Gastrocnemius medialis (tissue), 4 donors: ENCODE measurements around the gene GJB5. TPM values are rescaled to one million over a fixed set of nuclear protein-coding genes. Genes with fewer than 3 reads are reported as not detected.

Experiments used
- ATAC-seq, 2 donors: fragments of 150-250 bp; one replicate each; pipeline ENCODE4 v1.9.1; 2016
- DNase-seq, 2 donors: peaks; one replicate each; pipeline ENCODE4 v3.0.0-alpha.2; 2019
- H3K27ac ChIP-seq, 4 donors: fragments of 200-600 bp; sonication (generic); 1 replicate in 1 of 4; 2 replicates in 3 of 4; pipeline ENCODE4 v1.5.1; 2016 to 2018; ENCODE audit warnings: mild to moderate bottlenecking in 2 of 4, moderate library complexity in 1 of 4
- H3K27me3 ChIP-seq, 3 donors: fragments of 200-600 bp; sonication (generic) in 2 of 3; 1 replicate in 1 of 3; 2 replicates in 2 of 3; pipeline versions ENCODE4 v1.5.1 to v1.6.0; 2016 to 2019; ENCODE audit warnings: mild to moderate bottlenecking in 1 of 3, moderate library complexity in 1 of 3
- H3K36me3 ChIP-seq, 2 donors: fragments of 200-600 bp; sonication (generic) in 1 of 2; one replicate each; pipeline ENCODE4 v1.5.1; 2017 to 2018
- H3K4me1 ChIP-seq, 2 donors: fragments of 200-600 bp; sonication (generic) in 1 of 2; one replicate each; pipeline ENCODE4 v1.5.1; 2016 to 2017; ENCODE audit warnings: mild to moderate bottlenecking in 2 of 2
- H3K4me3 ChIP-seq, 4 donors: fragments of 200-600 bp; sonication (generic) in 3 of 4; 1 replicate in 1 of 4; 2 replicates in 3 of 4; pipeline ENCODE4 v1.5.1; 2016 to 2019; ENCODE audit warnings: mild to moderate bottlenecking in 2 of 4
- H3K9me3 ChIP-seq, 3 donors: fragments of 200-600 bp; sonication (generic) in 2 of 3; 1 replicate in 1 of 3; 2 replicates in 2 of 3; pipeline ENCODE4 v1.5.1; 2016 to 2019
- POLR2A ChIP-seq, 2 donors: fragments of 450-650 bp; IDR thresholded peaks; one replicate each; pipeline ENCODE4 v1.6.1; 2017; ENCODE audit warnings: antibody characterized with exemption in 2 of 2, mild to moderate bottlenecking in 2 of 2, moderate library complexity in 2 of 2
- in situ Hi-C, 4 donors: fragments of 200-750 bp; cut with MboI; loops; one replicate each; pipeline versions ENCODE4 v1.15.0 to v1.8.0; 2017; ENCODE audit warnings: low sequenced_read_pairs in 4 of 4
- intact Hi-C: fragments of 100-400 bp; cut with DNase I; formaldehyde crosslinking; loops from one replicate; pipeline ENCODE4 v1.15.1; 2023; ENCODE audit warnings: low total_unique reads
- total RNA-seq, 4 donors: library from RNA; depleted of rRNA; stranded (reverse); fragments of >200 nt; gene quantifications; one replicate each; pipeline versions ENCODE4 v1.1.0 to v1.2.3, GENCODE V29; 2016
- TF ChIP-seq, protein P1 (sequence below), 5 experiments: fragments of 450-650 bp in 3 of 5; fragments of 200-600 bp in 2 of 5; sonication (generic) in 2 of 5; IDR thresholded peaks in 4 of 5; conservative IDR thresholded peaks in 1 of 5; 1 replicate in 4 of 5; 2 replicates in 1 of 5; pipeline ENCODE4 v1.5.1; 2016 to 2019; ENCODE audit warnings: antibody characterized with exemption in 5 of 5, mild to moderate bottlenecking in 3 of 5, moderate library complexity in 3 of 5

Gene GJB5
- total RNA-seq, 4 donors from 2014 or later = not detected

DNA sequence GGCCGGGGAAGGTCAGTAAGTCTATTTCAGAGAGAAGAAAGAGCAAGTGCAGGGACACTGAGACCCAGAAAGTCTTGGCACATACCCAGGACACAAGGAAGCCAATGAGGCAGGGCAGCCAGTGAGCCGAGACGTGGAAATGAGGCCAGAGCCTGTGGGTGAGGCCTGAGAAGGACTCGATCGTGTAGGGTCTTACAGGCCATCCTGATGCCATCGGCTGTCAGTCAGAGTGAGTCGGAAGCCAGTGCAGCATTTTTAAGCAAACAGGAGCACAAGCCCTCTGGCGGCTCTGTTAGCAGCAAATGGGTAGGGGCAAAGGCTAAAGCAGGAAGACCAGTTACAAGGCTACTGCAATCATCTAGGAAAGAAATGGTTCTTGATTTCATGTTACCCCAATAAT is 20.1 kb downstream of the GJB5 start:
- no peak overlapping the region for H3K4me3 ChIP-seq

DNA sequence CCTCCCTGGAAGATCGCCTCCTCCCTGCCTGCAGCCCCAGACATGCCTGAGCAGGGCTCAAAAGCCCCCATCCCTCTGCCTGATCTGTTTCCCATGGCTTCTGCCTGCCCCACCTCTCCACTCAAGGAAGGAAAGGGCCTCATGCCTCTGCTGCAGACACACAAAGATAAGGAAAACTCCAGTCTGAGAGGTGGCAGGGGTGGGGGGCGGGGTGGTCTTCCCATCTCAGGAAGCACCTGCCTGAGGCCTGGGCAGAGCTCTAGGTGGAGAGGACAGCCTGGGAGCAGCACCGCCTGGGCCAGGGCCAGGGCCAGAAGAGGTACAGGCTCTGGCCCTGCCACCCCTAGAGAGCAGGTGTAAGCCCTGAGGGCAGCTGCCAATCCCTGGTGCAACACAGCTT is 22.1 kb downstream of the GJB5 start:
- H3K4me3 ChIP-seq = no peak overlapping the region
- intact Hi-C loops = no loop called here
- no peaks in the 10 kb centered on the region for H3K36me3 ChIP-seq
- H3K4me1 ChIP-seq = peaks cover 0 to 7% of the 10 kb centered on the region in 2 donors
- TF ChIP-seq, protein P1, sequence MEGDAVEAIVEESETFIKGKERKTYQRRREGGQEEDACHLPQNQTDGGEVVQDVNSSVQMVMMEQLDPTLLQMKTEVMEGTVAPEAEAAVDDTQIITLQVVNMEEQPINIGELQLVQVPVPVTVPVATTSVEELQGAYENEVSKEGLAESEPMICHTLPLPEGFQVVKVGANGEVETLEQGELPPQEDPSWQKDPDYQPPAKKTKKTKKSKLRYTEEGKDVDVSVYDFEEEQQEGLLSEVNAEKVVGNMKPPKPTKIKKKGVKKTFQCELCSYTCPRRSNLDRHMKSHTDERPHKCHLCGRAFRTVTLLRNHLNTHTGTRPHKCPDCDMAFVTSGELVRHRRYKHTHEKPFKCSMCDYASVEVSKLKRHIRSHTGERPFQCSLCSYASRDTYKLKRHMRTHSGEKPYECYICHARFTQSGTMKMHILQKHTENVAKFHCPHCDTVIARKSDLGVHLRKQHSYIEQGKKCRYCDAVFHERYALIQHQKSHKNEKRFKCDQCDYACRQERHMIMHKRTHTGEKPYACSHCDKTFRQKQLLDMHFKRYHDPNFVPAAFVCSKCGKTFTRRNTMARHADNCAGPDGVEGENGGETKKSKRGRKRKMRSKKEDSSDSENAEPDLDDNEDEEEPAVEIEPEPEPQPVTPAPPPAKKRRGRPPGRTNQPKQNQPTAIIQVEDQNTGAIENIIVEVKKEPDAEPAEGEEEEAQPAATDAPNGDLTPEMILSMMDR (IDR thresholded peaks at IDR 0.05 in 4 of 5, conservative IDR thresholded peaks at IDR 0.05 in 1 of 5) = no peak
- H3K27me3 ChIP-seq = peaks cover 28 to 36% (median 36%) of the 10 kb centered on the region in 3 donors
- DNase-seq = no peak
- in situ Hi-C loops = no loop called here
- no peak overlapping the region for H3K27ac ChIP-seq
- no peaks in the 10 kb centered on the region for H3K9me3 ChIP-seq
- ATAC-seq = no peak

More for the DNA sequence above, 20.1 kb downstream of the GJB5 start:
- no peaks in the 10 kb centered on the region for H3K4me1 ChIP-seq
- H3K9me3 ChIP-seq = no peaks in the 10 kb centered on the region
- in situ Hi-C loops (no loop called here), intact Hi-C loops (no loop called here)
- TF ChIP-seq POLR2A (IDR thresholded peaks at IDR 0.05) = no peak
- TF ChIP-seq, protein P1 (IDR thresholded peaks at IDR 0.05 in 4 of 5, conservative IDR thresholded peaks at IDR 0.05 in 1 of 5) = no peak
- no peak overlapping the region for H3K27ac ChIP-seq
- DNase-seq = no peak
- no peak for ATAC-seq
- H3K36me3 ChIP-seq = no peaks in the 10 kb centered on the region
- H3K27me3 ChIP-seq = peaks cover 10 to 18% (median 17%) of the 10 kb centered on the region in 3 donors

DNA sequence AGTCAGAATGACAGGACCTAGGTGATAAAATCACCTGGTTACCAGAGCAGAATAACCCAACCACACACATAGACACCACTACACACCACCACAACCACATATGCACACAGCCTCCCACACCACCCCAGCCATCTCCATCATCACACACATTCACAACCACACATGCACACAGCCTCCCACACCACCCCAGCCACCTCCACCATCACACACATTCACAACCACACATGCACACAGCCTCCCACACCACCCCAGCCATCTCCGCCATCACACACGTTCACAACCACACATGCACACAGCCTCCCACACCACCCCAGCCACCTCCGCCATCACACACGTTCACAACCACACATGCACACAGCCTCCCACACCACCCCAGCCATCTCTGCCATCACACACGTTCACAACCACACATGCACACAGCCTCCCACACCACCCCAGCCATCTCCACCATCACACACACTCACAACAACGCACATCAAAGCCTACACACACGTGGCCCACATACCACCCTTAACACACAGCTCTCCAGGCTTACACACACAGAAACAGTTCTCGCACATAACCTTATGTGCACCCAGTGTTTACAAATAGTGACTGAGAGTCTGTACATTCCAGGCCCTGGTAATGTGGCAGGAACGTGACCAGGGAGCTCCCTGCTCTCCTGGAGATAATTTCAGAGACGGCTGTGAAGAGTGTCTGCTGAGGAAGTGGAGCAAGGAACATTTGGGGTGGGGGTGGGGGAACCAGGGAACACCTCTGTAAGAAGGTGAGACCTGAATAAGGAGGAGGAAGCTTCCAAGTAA is 22.9 kb downstream of the GJB5 start:
- Histone ChIP-seq H3K4me3 (no peak overlapping the region), H3K9me3 (no peaks in the 10 kb centered on the region), H3K27me3 (peaks cover 36 to 44% (median 44%) of the 10 kb centered on the region in 3 donors), H3K4me1 (peaks cover 0 to 7% of the 10 kb centered on the region in 2 donors), H3K27ac (no peak overlapping the region), H3K36me3 (no peaks in the 10 kb centered on the region)
- TF ChIP-seq, protein P1 (IDR thresholded peaks at IDR 0.05 in 4 of 5, conservative IDR thresholded peaks at IDR 0.05 in 1 of 5) = no peak
- no peak for TF ChIP-seq POLR2A (IDR thresholded peaks at IDR 0.05)
- DNase-seq (no peak), ATAC-seq (no peak)
- in situ Hi-C loops (no loop called here), intact Hi-C loops (no loop called here)

DNA sequence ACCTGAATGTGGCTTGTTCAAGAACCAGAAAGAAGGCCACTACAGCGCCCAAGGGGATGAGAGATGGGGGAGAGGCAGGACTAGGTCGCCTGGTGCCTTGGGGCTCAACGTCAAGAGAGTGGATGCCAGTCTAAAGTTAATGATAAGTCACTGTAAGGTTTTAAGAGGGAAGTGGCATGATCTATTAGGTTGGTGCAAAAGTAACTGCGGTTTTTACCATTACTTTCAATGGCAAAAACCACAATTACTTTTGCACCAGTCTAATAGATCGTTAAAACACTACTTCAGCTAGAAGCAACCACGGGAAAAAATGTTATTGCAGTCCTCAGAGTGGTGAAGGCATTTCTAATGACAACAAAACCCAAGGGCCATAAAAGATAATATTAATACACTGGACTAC is 23.5 kb downstream of the GJB5 start:
- no peaks in the 10 kb centered on the region for H3K9me3 ChIP-seq
- H3K36me3 ChIP-seq = no peaks in the 10 kb centered on the region
- no peak for TF ChIP-seq POLR2A (IDR thresholded peaks at IDR 0.05)
- TF ChIP-seq, protein P1 (IDR thresholded peaks at IDR 0.05 in 4 of 5, conservative IDR thresholded peaks at IDR 0.05 in 1 of 5) = no peak
- no peak overlapping the region for H3K27ac ChIP-seq
- ATAC-seq (no peak), DNase-seq (no peak)
- H3K27me3 ChIP-seq = peaks cover 42 to 48% (median 45%) of the 10 kb centered on the region in 3 donors
- H3K4me1 ChIP-seq = peaks cover 0 to 7% of the 10 kb centered on the region in 2 donors
- in situ Hi-C loops = no loop called here
- intact Hi-C loops = no loop called here
- H3K4me3 ChIP-seq = no peak overlapping the region
